Activated gamma-delta T cell treated with Interleukin-2 at 50 U/mL for 16 hours (primary cell): ENCODE results near the gene PPP2R2B.

Experiments used
- DNase-seq: peaks from one replicate; pipeline ENCODE4 v3.0.0-alpha.2; 2020

The PPP2R2B gene

GRCh38 chr5:146533260-146533857 lies 345.2 kb downstream of the PPP2R2B start:
- DNase-seq: peak; percentile 70
